ENCODE results near the gene SLC38A5. TPM values are rescaled to one million over a fixed set of nuclear protein-coding genes. Genes with fewer than 3 reads are reported as not detected.

The SLC38A5 gene
- total and polyA plus RNA-seq, 2 of the 13 experiments (the other 11 are each of a cell fraction or from before 2014, with no cell fraction given): 46.1 to 73.4 TPM

- no peak for TF ChIP-seq ZNF660 (CRISPR knock-in tag; IDR thresholded peaks at IDR 0.05; ENCODE audit: borderline replicate concordance, low read depth)
- no peak for TF ChIP-seq MIER2 (CRISPR knock-in tag; IDR thresholded peaks at IDR 0.05)
- no peak for TF ChIP-seq ZFP36 (IDR thresholded peaks at IDR 0.05; ENCODE audit: borderline replicate concordance, low read depth, low read length, partially characterized antibody)
- TF ChIP-seq KLF16 (CRISPR knock-in tag; IDR thresholded peaks at IDR 0.05): 0 out of 4 replicates have a peak, but pooled peaks of 1 of the 2 experiments have one; percentile 34
- TF ChIP-seq ZKSCAN8 (CRISPR knock-in tag; IDR thresholded peaks at IDR 0.05; ENCODE audit: borderline replicate concordance): no peak
- TF ChIP-seq NFE2 (CRISPR knock-in tag; IDR thresholded peaks at IDR 0.05): no peak
- 0 out of 2 replicates have a peak, but pooled peaks have one; percentile 34 for TF ChIP-seq HINFP (CRISPR knock-in tag; IDR thresholded peaks at IDR 0.05; ENCODE audit: low read depth)
- TF ChIP-seq CSRNP1 (CRISPR knock-in tag; IDR thresholded peaks at IDR 0.05): no peak
- no peak for TF ChIP-seq SP140L (CRISPR knock-in tag; IDR thresholded peaks at IDR 0.05; ENCODE audit: borderline replicate concordance)
- TF ChIP-seq ZNF770 (CRISPR knock-in tag; IDR thresholded peaks at IDR 0.05): no peak
- TF ChIP-seq ZNF558 (CRISPR knock-in tag; IDR thresholded peaks at IDR 0.05; ENCODE audit: borderline replicate concordance): 0 out of 2 replicates have a peak, but pooled peaks have one; percentile 0
- peak; percentile 46 for TF ChIP-seq U2AF1 (optimal IDR thresholded peaks at IDR 0.05; ENCODE audit: low read depth, low read length)
- TF ChIP-seq KMT2A (CRISPR knock-in tag; IDR thresholded peaks at IDR 0.05): no peak
- TF ChIP-seq SMYD3 (CRISPR knock-in tag; IDR thresholded peaks at IDR 0.05): no peak
- TF ChIP-seq EHMT2 (IDR thresholded peaks at IDR 0.05; ENCODE audit: borderline replicate concordance, low read depth, low read length): no peak
- TF ChIP-seq ASH2L (IDR thresholded peaks at IDR 0.05; ENCODE audit: insufficient read length, low read depth, low read length): no peak
- no peak for TF ChIP-seq ZNF546 (CRISPR knock-in tag; conservative IDR thresholded peaks at IDR 0.05)
- TF ChIP-seq DDIT3 (CRISPR knock-in tag; IDR thresholded peaks at IDR 0.05): no peak
- TF ChIP-seq PREB (CRISPR knock-in tag; IDR thresholded peaks at IDR 0.05): no peak
- no peak for TF ChIP-seq NFIC (IDR thresholded peaks at IDR 0.05; ENCODE audit: low read length)
- TF ChIP-seq ZBTB43 (CRISPR knock-in tag; conservative IDR thresholded peaks at IDR 0.05): no peak
Measured at GRCh38 chrX:48470110-48470832, at the start of gene SLC38A5 (continued).

Data from HepG2 (cell line).